ENCODE data around the gene FAM83F.
A peak's percentile ranks its signal among the peaks of the same experiment; 100 is the strongest.

Gene FAM83F

DNA sequence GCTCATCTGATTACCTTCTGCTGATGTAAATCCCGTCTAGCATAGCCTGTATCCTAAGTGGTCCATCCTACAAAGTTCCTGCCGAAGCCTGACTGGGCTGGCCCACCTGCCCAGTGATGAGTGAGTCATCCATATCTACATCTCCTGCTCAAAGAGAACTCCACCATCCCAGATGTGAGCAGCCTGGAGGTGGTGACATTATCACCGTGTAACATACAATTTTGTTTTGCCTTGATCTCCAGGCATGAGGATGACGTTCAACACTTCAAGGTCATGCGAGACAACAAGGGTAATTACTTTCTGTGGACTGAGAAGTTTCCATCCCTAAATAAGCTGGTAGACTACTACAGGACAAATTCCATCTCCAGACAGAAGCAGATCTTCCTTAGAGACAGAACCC lies 29.0 kb upstream of the FAM83F start:
- DNase-seq (ENCODE audit: low spot score) (no peak), FAIRE-seq (peak; percentile 81)

DNA sequence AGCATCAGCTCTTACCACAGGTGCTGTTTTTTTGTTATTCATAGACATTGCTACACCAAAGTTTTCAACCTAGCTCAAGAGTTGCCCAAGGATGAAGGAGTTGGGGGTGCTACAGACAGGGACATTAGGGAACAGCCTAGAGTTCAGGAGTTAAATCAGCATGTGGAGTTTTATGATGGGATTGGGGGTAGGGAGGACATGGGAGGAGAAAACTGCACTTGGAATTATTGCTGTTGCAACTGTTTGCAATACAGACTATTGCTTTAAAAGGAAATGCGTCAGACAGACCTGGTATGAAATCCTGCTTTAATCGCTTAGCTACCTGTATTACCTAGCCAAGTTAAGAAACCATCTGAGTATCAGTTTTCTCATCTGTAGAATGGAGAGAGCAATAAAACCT lies 28.3 kb upstream of the FAM83F start:
- FAIRE-seq: no peak
- DNase-seq (ENCODE audit: low spot score): no peak

DNA sequence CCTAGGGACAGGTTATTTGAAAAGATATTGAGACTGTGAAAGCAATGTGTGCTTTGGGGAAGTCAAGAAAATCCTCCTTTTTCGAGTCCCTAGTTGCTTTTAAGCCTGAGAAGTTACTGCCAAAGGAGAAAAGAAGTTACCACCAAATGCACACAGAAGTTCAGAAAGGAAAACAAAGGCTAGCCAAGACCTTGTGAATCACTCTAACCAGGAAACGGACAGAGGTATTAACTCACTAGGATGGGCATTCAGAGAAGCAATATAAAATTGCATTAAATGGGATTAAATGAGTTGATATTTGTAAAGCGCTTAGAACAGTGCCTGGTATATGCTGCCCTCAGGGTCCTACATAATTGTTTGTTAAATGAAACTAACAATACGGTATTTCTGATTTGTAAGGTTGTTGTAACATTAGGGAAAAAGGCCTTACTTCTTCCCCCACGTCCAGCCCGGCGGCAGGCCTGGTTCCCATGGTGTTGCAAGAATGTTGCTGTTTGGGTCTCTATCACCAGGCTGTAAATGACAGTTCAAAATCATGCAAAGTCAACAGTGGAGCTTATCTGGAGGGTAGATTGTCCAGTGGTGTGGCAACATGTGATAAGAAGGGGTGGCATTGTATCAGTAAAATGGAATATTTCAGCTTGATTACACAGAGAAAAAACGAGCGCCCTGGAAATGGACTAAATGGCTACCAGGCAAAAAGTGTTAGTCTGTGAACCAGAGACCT lies 27.5 kb upstream of the FAM83F start:
- FAIRE-seq (peak; percentile 35), DNase-seq (ENCODE audit: low spot score) (no peak)

DNA sequence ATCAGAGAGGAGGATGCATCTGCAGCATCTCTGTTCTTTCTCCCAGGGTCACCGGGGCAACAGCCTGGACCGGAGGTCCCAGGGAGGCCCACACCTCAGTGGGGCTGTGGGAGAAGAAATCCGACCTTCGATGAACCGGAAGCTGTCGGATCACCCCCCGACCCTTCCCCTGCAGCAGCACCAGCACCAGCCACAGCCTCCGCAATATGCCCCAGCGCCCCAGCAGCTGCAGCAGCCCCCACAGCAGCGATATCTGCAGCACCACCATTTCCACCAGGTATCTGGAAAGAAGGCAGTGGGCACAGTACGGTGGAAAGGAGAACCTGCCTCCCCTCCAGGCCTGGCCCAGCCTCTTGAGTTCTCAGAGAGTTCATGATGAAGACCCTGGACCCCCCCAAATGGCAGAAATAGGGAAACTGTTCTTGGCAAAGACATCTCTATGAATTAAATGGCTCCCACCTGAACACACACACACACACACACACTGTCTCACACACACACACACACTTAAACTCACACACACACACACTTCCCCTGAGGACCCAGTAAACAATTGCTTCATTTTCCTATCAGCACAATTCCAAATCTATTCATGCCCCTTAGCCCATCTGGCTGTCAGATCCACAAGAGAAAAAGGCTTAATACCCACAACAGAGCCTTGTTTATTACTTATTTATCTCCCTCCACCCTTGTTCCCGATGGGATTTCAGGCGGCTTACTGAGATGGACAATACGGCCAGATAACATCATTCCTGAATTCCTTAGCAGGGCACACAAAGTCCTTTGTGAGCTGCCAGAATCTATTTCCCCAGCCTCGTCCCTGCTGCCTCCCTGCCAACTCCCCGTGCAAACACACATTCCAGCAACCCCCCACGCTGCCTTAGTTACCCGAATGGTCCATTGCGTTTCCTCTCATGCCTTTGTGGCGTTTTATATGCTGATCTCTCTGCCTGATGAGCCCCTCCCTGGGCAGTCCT lies 26.5 kb upstream of the FAM83F start:
- FAIRE-seq (peak; percentile 46), DNase-seq (ENCODE audit: low spot score) (peak; percentile 73)

DNA sequence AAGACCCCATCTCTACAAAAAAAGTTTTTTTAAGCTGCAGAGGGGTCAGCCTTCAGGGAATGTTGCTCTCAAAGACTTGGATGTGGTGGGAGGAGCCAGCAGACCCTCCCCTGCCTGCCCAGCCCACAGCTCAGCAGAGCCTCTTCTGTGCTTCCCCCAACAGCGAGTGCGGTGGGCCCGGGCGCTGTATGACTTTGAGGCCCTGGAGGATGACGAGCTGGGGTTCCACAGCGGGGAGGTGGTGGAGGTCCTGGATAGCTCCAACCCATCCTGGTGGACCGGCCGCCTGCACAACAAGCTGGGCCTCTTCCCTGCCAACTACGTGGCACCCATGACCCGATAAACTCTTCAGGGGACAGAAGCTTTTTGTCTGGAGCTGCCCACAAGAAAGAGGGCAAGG lies 24.0 kb upstream of the FAM83F start:
- FAIRE-seq: no peak
- DNase-seq (ENCODE audit: low spot score): no peak

DNA sequence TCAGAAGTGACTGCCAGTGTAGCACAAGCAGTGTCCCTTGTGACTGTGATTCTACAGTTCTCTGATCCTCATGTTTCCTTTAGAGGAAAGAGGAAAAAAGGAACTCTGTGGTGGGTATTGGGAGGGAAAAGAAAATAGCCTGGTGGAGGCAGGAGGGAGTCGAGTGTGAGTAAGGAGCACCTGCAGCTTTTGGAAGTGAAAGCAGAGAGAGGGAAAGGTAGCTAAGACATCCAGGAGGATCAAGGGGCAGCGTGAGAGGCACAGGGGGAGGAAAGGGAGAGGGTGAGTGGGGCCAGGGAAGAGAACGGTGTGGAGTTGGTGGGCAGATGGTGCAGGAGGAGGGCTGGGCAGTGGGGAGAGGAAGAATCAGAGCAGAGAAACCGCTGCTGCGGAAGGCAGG lies 22.1 kb upstream of the FAM83F start:
- DNase-seq (ENCODE audit: low spot score) (no peak), FAIRE-seq (no peak)

DNA sequence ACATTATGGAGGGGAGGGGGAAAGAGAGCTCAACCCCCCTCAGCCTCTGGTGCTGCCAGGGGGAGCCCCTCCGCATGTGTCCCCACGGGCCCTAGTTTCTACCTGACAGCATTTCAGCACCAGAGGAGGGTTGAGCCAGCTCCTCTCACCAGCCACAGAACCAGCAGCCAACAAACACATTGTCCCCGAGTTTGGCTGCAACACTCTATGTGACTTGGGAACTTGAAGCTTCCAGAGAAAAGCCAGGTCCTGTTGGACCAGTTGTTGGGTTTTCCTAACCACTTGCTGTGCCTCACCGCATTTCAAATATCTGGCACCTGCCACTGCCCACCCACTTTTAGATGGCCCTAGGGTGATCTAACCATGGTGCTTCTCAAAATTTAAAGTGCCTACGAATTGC lies 21.1 kb upstream of the FAM83F start:
- FAIRE-seq (no peak), DNase-seq (ENCODE audit: low spot score) (no peak)

DNA sequence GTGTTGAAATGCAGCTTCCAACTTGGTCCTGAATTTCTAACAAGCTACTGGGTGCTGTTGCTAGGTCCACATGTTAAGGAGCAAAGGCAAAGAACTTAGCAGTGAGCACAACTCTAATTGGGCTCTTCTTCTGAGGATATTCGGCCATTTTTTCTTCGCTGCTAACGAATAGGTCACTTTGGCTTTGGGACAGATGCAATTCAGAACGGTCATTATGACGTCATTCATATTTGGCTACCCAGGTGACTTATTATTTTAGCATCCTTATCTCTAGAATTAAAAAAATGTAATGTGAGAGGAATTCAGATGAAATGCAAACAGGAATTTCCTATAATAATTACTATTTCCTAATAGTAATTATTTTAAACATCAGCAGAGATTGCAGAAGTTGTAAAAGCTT lies 20.7 kb upstream of the FAM83F start:
- no peak for FAIRE-seq

DNA sequence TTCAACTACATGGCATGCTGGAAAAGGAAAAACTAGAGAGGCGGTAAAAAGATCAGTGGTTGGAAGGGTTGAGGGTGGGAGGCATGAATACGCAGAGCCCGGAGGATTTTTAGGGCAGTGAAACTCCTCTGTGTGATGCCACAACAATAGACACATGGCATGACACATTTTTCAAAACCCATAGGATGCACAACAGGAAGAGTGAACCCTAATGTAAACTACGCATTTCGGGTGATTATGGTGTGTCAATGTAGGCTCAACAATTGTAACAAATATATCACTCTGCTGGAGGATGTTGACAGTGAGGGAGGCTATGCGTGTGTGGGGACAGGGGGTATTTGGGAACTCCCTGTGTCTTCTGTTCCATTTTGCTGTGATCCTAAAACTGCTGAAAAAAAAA lies 15.7 kb upstream of the FAM83F start:
- FAIRE-seq: peak; percentile 9

More for the DNA sequence above, 20.7 kb upstream of the FAM83F start:
- DNase-seq (ENCODE audit: low spot score): no peak

DNA sequence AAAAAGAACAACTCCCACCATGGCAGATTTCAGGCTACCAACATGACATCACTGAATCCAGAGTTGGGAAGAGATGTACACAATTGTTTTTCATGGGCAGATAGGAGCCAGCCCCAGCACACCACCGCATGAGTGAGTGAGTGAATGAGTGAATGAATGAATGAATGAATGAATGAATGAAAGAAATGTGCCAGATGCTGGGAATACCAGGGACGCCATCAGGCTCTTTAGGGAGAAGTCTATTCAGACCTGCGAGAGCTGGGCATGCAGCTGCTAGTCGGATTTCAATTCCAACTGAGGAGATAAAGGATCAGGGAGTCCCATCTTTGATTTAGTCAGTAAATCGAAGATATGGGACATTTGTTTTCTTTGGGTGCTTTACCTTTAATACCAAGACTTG lies 15.3 kb upstream of the FAM83F start:
- DNase-seq (ENCODE audit: low spot score): no peak
- FAIRE-seq: no peak

More for the DNA sequence above, 15.7 kb upstream of the FAM83F start:
- no peak for DNase-seq (ENCODE audit: low spot score)

DNA sequence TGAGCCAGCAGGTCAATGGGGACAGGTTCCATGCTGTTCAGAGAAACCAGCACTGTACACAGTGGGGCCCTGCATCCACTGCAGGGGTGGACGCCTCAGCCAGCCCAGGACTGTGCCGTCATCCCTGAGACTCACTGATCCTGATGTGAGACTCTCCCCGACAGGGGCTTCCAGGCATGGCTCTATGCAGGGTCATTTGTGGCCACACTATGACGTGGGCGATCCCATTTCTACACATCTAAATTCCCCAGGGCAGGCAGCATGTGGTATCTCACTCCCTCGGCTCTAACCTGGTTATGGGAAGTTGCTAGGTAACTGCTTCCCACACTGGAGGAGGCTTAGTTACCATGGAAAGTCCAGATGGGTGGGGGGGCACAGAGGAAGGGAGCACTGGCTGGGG lies 14.2 kb upstream of the FAM83F start:
- DNase-seq (ENCODE audit: low spot score): no peak
- FAIRE-seq: no peak

DNA sequence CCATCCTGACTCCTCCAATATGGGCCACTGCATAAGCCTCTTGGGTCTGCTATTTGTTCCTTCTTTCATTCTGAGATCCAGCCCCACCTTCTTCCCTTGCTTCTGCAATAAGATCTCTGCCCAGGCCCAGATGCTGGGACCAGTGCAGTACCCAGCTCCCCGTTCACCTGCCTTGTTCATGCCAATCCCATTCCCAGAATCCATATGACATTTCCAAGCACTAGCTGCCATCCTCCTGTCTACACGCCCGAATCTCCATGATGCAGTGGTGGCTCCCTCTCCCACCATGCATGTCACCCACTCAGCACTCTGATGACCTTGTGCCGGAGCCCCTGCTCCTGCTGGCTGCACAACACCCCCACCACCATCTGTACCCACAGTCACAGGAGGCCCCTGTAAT lies 11.4 kb upstream of the FAM83F start:
- FAIRE-seq (no peak), DNase-seq (ENCODE audit: low spot score) (no peak)

DNA sequence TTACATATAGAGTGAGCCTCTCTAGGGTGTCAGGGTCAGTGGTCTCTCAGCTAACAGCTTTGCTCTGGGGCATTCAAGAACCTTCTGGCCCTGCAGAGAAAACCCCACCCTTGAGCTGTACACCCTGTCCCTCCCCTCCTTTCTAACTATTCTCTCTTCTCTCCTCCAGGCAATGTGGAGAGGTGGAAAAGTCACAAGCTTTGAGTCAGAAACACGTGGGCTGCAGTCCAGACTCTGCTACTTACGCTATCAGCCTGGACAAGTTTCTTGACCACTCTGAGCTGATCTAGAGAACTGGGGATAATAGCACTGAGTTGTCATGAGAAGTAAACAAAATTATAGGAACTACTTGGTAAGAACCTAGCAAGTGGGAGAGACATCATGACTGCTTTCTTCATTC lies 10.7 kb upstream of the FAM83F start:
- FAIRE-seq (no peak), DNase-seq (ENCODE audit: low spot score) (no peak)

DNA sequence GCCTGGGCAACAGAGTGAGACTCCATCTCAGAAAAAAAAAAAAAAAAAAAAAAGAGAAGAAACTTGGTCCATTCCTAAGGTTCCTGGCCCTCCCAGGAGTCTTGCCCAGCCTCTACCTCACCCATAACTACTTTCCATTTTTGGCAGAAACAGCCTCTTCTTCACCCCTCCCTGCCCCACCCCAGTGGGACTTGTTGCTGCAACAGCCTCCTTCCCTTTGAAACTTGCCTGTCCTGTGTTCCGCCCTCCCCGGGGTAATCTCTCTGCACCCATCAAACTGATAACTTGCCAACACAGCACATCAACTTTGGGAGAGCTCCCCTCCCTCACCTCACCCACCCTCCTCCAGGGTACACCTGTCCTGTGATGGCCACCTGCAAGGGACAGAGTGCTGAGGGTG lies 10.0 kb upstream of the FAM83F start:
- DNase-seq (ENCODE audit: low spot score): no peak
- no peak for FAIRE-seq

DNA sequence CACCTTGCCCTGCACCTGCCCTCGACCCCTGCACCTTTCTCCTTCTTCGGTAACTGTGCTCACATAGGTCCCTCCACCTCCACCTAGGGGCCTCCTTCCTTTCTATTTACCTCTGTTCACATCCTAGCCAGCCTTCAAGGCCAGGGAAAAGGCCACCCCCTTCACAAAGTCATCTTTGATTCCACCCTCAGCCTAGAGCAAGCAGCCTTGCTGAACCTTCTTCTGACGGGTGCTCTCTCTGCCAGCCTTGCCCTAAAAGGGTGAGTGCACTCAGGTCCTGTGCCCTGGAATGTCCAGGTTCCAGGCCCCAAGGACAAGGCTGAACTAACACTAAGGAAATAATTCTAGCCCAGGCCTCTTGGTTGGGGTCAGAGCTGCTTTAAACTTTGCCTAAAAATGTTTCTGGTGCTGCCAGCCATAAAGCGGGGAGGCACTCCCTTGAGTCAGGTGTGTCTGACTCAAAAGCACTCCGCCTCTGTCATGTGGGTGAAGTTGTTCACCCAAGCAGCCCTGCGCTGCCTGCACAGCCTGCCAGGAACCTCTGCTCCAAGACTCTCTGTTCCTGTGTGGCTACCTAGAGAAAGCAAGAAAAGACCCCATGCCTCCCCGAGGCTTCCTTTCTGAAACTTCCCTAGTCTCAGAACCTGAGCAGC lies 9.2 kb upstream of the FAM83F start:
- no peak for DNase-seq (ENCODE audit: low spot score)
- FAIRE-seq: no peak

DNA sequence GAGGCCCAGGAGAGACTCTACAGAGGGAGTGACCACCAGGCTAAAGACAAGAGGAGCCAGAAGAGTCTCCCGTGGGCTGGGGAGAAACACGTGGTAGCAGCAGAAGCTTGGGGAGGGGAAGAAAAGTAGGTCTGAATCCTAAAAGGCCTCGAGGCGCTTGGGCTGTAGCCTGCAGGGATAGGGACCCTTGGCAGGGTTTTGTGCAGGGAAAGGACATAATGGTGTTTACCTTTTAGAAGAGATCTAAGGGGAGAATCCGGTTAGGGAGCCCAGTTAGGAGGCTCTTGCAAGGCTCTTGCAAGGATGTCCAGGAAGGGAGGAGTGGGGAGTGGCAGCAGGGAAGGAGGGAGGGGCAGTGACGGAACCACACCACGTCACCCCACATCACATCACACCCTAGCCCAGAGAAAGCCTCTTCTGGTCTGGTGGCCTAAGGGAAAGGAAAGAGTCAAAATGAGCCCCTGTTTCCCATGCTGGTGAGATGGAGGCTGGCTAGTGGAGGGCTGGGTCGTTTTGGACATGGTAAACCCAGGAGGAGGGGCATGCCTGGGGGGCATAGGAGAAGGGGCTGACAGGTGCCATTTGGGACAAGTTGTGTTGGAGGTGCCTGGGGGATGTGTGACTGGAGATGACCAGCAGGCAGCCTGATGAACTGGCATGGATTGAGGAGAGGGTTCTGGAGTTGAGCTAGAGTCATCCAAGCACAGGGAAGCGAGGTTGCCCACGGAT lies 6.2 kb upstream of the FAM83F start:
- DNase-seq (ENCODE audit: low spot score) (no peak), FAIRE-seq (no peak)

DNA sequence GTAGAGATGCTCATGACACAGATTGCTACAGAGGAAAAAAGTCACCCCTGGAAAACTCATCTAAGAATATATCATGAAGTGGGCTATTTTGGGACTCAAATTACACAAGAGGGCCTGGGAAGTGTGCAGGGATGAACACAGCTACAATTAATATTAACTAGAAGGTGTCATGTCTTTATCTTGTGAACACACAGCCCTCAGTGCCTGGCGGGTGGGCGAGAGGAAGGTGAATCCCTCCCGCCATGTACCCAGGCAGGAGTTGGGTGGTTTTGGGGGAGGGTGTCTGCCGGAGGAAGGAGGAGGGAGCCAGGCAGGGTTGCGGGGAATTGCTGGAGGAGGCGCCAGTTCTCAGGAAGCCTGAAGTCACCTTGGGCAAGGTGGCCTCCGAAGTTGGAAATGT lies 5.1 kb upstream of the FAM83F start:
- DNase-seq (ENCODE audit: low spot score) (no peak), FAIRE-seq (no peak)

DNA sequence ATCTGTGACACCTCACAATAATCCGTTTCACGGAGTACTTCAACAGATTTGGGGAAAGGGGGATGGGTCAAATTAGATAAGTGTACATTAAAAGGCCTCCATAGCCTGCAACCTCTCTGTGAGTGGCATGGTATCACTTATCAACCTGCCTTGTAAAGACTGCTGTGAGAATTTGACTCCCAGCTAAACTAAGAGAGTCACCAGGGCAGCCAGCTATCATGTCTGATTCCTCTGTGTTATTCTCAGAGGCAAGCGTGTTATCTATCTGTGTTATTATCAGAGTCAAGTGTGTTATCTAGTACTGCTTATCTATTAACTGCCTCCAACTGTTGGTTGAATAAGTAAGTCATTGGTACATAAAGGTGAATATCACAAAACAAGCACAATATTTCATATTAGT lies 4.1 kb upstream of the FAM83F start:
- FAIRE-seq: no peak
- DNase-seq (ENCODE audit: low spot score): no peak

DNA sequence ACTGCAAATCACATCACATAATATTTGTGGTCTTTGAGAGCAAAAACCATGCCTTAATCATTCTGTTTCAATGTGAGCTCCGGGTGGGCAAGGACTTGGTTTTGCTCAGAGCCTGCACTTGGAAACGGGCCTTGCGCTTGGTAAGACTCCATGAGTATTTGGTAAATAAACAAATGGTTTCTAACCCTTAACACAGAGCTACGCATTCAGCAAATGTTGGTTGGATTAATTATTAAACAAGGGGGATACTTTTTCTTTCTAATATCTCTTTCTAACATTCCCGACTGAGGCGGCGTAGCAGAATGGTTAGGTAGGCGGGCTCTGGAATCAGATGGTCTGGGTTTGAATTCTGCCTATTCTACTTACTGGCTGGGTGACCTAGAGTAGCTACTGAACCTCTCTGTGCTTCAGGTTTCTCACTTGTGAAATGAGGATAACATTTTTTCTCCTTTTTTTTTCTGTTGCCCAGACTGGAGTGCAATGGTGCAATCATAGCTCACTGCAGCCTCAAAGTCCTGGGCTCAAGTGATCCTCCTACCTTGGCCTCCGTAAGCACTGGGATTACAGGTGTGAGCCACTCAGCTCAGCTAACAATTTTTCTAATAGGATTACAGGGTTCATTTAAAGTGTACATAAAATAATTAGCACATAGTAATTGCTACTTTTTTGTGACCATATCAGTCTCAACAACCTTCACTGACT lies 3.4 kb upstream of the FAM83F start:
- FAIRE-seq (no peak), DNase-seq (ENCODE audit: low spot score) (no peak)

DNA sequence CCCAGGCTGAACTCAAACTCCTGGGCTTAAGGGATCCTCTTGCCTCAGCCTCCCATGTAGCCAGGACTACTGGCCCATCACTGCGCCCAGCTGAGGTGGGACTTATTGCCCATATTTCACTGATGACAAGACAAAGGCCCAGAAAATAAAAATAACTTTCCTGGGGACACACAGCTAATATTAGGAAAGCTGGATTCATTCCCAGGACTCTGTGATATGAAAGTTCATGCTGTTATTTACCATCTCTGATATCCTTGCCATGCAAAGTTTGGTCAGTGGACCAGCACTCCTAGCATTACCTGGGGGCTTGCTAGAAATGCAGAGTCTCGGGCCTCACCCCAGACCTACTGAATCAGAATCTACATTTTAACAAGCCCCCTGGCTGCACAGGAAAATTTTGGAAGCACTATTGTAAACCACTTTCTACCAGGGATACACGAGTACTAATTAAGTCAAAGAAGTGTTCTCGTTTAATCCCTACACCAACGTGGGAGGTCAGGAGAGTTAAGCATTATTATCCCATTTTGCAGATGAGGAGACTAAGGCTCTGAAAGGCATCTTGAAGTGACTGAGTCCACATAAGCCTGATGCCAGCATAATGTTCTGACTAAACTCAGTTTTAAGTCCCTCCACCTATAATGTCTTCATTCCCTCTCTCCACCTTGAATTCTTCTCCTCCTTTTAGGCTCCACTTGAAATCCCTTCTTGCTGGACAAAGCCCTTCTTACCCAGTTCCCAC lies 2.5 kb upstream of the FAM83F start:
- FAIRE-seq (no peak), DNase-seq (ENCODE audit: low spot score) (no peak)
